GM15510 (cell line): ENCODE data around the gene LRG1.

Experiments
- POLR2A ChIP-seq: IDR thresholded peaks from 3 replicates; pipeline ENCODE4 v1.6.1; 2011; ENCODE audit warnings: borderline replicate concordance; ENCODE audit not compliant: insufficient read length; ENCODE audit errors: extremely low read depth

Gene LRG1

DNA sequence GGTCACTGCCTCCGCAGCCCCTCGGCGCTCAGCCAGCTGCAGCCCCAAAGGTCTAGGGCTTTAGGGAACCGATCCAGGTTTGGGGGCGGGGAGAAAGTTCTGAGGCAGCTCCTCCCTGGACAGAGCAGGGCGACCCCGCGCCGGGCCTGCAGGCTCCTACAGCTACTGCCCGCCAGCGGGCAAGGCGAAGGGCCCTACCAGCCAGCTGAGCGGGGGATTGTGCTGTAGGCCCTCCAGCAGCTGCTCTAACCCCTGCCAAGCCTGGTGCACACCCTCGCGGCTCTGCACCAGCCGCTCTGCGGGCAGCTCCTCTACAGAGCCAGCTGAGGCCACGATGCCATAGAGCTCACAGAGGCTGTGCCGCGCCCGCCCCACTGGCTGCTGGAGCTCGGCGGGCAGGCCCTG, 35.5 kb downstream of the LRG1 start:
- TF ChIP-seq POLR2A = no peak

DNA sequence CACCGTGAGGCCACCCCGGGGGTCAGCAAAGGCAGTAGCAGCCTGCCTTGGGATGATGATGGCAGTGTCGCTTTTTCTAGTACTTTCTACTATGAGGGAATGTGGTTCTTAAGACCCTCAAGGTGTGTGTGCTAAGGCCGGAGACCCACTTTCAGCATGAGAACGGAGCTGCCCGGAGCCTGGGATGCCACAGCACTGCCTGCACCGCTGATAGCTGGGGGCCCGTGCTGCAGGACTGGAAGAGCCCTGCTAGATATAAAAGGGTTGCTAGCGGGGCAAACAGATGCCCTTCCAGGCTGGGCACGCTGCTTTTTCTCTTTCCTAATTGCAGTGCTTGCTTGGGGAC, 36.0 kb downstream of the LRG1 start:
- TF ChIP-seq POLR2A = no peak

DNA sequence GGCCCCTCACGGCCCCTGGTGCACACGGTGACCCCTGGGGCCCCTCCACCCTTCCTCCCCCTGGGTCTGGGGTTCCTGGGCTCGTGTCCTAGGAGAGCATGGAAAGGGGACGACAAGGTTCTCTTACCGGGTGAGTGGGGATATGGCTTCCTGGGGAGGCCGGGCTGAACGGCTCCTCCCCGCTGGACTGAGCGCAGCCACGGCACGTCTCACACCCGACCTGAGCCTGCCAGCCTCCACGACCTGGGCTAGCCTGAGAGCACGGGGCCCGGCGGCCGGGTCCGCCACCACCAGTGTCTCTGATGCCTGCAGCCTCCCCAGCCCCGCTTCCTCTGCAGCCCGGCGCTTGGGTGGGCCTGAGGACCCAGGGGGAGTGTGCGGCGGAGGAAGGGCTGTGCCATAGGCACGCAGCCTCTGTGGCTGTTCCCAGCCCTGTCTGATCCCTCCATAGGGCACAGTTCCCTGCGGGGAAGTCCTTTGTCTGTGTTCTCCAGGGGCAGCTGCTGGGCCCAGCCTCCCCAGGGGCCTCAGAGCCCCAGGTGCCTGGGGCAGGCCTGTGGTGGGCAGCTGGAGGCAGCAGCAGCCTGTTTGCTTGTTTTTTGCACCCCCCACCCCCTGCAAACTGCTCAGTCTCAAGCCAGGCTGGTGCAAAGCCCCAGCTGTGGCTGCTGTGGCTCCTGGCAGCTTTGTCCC, 36.6 kb downstream of the LRG1 start:
- TF ChIP-seq POLR2A = no peak

DNA sequence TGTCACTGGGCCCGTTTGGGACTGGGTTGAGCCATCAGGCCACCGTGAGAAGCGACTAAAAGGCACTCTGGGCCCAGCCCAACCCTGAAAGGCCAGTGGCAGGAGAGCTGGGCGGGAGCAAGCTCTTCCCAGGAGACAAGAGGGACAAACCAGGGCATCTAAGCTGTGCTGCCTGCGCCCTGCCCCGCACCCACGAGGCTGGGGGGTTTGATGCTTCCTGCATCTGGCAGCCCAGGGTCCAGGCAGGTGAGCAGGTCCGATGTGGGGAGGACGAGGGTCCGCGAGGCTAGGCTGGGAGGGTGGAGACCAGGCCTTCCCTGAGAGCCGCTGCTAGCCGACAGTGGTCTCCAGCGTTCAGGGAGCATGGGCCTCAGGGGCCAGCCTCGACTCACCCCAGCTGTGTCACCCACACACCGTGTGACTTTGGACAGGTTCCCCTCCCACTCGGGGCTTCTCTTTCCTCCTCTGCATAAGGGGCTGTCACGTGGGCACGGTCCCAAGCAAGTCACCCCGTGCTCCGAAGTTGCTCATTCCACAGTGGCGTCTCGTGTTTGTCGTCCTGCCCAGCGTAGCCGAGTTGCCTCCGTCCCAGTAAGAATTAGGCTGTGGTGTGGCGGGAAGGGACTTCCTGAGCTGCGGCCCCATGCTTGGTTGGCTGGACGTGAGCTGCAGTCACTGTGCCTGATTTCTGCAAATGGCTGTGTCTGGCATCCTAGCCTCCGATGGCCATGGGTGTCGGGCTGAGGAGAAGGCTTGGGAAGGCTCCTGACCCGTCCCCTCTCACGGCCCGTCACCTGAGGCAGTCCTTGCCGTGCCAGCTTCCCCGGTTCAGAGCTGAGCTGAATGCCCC, 37.3 kb downstream of the LRG1 start:
- no peak for TF ChIP-seq POLR2A

DNA sequence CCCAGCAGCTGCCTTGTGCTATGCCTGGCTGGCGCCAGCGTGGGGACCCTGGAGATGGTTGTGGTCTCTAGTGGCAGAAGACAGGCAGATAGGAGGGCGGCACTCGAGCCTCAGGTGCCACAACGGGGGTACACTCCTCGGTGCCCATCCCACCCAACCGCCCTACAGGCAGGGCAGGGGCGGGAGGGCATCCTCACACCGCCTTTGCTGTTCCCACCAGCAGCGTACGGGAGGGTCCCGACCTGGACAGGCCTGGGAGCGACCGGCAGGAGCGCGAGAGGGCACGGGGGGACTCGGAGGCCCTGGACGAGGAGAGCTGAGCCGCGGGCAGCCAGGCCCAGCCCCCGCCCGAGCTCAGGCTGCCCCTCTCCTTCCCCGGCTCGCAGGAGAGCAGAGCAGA, 38.1 kb downstream of the LRG1 start:
- TF ChIP-seq POLR2A = no peak

DNA sequence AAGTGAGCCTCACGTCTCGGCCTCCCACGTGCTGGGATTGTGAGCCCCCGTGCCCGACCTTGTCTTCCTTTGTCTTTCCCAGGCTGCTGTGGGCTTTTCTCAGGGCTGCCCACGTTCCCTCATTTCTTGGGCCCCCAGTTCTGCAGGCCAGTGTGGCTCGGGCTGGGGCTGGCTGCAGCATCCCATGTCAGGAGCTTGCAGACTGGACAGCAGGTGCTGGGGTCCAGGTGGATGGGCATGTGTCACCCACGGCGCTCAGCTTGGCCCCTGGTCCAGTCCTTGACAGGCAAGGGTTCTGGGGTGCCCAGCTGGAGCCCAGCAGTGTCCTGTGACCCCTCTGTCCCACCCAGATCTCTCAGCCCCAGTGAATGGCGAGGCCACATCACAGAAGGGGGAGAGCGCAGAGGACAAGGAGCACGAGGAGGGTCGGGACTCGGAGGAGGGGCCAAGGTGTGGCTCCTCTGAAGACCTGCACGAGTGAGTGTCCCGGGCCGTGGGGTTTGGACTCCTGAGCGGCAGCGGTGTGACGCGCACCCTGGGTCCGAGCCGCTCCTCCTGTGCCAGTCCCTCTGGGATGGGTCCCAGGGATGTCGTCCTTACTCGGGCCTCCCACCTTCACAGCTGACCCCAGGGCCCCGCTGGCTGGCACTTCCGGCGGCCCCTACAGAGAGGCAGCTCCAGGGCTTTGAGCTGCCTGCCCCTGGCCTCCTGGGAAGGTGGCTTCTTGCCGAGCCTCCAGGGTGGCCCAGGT, 38.8 kb downstream of the LRG1 start:
- no peak for TF ChIP-seq POLR2A

DNA sequence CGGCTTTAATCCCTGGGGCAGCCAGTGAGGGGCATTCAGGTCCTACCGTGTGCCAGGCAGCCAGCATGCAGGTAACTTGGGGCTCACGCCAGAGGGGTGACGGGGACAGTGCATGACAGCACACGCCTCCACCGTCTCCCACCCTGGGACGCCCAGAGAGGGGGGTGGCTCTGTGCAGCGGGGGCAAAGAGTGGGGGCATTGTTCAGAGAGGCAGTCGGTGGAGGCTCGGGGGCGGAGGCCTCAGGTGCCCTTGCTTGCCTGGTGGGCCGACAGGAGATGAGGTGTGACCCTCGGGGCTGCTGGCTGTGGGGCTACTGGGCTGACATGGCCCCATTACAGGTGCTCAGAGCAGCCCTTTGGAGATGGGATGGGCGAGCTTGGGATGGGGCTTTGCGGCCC, 40.0 kb downstream of the LRG1 start:
- TF ChIP-seq POLR2A = no peak

DNA sequence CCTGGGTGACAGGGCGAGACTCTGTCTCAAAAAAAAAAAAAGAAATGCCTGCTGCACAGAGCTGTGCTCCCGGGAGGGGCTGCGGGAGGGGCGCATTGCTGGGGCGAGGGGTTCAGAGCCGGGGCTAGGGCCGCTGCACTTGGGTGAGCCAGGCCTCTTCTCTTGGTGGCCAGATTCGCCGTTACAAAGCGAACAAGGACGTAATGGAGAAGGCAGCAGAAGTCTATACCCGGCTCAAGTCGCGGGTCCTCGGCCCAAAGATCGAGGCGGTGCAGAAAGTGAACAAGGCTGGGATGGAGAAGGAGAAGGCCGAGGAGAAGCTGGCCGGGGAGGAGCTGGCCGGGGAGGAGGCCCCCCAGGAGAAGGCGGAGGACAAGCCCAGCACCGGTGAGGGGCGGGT, 40.5 kb downstream of the LRG1 start:
- TF ChIP-seq POLR2A = no peak

DNA sequence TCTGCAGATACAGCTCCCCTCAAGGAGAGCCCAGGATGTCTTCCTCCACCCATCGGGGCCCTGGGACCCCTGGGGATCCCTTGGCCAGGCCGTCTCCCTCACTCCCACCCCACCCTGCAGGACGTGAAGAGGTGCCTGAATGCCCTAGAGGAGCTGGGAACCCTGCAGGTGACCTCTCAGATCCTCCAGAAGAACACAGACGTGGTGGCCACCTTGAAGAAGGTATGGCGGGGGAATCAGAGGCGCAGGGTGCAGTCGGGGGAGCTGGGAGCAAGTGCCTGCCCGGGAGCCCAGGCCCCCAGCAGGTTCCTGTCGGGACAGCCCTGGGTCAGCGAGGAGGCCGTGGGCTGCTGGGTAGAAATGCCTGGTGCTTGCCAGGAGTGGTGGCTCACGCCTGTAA, 41.1 kb downstream of the LRG1 start:
- no peak for TF ChIP-seq POLR2A

DNA sequence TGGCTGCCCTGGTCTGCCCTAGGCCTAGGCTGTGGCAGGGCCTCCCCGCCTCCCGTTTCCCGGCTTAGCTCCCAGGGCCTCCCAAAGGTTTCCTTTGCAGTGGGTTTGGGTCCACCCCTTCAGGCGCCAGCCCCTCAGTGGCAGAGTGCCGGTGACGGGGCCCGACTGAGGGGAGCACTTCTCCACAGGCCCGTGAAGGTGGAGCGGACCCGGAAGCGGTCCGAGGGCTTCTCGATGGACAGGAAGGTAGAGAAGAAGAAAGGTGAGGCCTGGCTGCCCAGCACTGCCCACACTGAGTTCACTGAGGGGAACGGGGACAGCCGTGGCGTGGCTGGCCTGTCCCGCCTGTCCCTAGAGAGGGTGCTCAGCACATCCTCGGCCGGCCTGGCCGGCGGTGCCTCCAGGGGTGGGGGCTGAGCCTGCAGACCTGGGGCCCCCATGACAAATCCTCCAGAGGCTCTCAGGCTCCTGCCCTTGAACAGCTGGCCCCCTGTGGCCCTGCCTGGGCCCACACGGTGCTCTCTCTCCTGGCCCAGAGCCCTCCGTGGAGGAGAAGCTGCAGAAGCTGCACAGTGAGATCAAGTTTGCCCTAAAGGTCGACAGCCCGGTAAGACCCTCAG, 42.0 kb downstream of the LRG1 start:
- no peak for TF ChIP-seq POLR2A

DNA sequence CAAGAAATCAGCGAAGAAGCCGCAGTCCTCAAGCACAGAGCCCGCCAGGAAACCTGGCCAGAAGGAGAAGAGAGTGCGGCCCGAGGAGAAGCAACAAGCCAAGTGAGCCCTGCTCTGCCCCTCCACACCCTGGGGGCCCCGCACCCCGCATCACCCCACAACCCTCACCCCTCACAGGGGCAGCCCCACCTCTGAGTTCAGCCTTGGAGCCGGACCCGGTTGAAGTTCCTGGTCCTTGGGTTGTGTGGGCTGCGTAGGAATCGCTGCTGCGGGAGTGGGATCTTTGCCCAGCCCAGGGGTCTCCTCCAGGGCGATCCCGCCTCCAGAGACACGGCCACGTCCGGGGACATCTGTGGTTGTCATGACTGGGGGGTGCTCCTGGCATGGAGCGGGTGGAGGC, 43.5 kb downstream of the LRG1 start:
- no peak for TF ChIP-seq POLR2A

DNA sequence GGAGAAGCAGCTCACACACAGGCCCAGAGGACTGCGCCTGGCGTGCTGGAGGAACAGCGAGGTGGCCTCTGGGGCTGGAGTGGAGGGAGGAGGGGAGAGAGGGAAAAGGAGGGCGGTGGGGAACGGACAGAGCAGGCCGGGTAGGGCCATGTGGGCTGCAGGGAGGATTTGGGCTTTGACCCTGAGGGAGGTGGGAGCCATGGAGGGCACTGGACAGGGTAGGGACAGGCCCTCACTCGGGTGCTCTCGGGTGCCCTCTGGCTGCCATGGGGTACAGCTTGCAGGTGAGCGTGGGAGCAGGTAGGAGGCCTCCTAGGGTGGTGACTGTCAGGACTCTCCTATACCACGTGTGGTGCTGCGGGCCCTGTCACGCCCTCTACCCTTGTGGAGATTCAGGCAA, 44.4 kb downstream of the LRG1 start:
- no peak for TF ChIP-seq POLR2A

DNA sequence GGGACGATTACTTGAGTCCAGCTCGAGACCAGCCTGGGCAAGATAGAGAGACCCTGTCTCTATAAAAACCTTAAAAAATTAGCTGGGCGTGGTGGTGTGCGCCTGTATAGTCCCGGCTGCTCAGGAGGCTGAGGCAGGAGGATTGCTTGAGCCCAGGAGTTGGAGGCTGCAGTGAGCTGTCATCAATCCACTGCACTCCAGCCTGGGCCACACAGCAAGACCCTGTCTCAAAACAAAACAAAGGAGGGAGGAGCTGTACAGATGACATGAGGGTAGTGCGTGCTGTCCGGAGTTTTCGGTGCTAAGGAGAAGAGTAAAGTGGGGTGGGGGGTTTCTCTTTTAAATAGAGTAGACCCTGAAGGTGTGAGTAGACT, 45.2 kb downstream of the LRG1 start:
- TF ChIP-seq POLR2A = no peak

DNA sequence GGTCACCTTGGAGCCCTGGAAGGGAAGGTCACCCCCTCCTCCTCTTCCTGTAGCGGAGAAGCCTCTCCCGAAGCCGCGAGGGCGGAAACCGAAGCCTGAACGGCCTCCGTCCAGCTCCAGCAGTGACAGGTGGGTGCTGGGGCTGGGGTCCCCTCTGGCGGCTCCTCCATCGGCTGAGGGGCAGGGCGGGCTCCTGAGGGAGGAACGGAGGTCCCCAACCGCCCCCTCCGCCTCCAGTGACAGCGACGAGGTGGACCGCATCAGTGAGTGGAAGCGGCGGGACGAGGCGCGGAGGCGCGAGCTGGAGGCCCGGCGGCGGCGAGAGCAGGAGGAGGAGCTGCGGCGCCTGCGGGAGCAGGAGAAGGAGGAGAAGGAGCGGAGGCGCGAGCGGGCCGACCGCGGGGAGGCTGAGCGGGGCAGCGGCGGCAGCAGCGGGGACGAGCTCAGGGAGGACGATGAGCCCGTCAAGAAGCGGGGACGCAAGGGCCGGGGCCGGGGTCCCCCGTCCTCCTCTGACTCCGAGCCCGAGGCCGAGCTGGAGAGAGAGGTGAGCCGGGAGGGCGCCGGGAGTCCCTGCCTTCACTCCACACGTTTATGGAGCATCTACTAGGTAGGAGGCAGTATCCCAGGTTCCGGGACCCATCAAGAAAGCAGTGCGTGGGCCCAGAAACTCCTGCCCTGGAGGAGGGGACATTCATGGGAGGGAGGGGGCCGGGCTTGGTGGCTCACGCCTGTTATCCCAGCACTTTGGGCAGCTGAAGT, 45.7 kb downstream of the LRG1 start:
- TF ChIP-seq POLR2A = no peak
